Measurements from ENCODE around the gene MRPL43. TPM values are rescaled to one million over a fixed set of nuclear protein-coding genes. Genes with fewer than 3 reads are reported as not detected.

Gene MRPL43
- total and polyA plus RNA-seq, 10 of the 15 experiments (the other 5 are each of a cell fraction or from before 2014, with no cell fraction given), result 16.6 to 108 (median 65.1) TPM

GRCh38 chr10:101006593-101007098 is 19.3 kb upstream of the MRPL43 start:
- Histone ChIP-seq H2AFZ (ENCODE audit: control insufficient read depth, low read depth, low read length) (no peak overlapping the region), H3K9me3 (replicated peaks; ENCODE audit: control insufficient read depth, insufficient read depth, low read length) (no peaks in the 10 kb centered on the region), H3K4me2 (ENCODE audit: control insufficient read depth, insufficient read depth) (no peak overlapping the region), H3K4me3 (no peak overlapping the region), H4K20me1 (ENCODE audit: control insufficient read depth, insufficient read depth) (no peaks in the 10 kb centered on the region), H3K4me1 (ENCODE audit: control insufficient read depth, insufficient read depth, low read length) (peaks cover 4% of the 10 kb centered on the region; the same call in 1 of the 2 replicates), H3K36me3 (ENCODE audit: control insufficient read depth in 2 of 2, insufficient read depth in 2 of 2, low read length in 1 of 2) (peaks cover 0 to 2% of the 10 kb centered on the region in 2 experiments; a peak in 2 of 4 replicates), H3K79me2 (ENCODE audit: control insufficient read depth, insufficient read depth, low read length) (no peaks in the 10 kb centered on the region), H3K27me3 (replicated peaks in 1 of 2; ENCODE audit: control insufficient read depth in 2 of 2, insufficient read depth in 2 of 2, low read length in 1 of 2) (no peaks in the 10 kb centered on the region), H3K27ac (ENCODE audit: control insufficient read depth, insufficient read depth) (no peak overlapping the region), H3K9ac (ENCODE audit: control insufficient read depth, insufficient read depth, low read length) (no peak overlapping the region)
- no peak for ATAC-seq
- FAIRE-seq, result no peak
- TF ChIP-seq CHD2 (IDR thresholded peaks at IDR 0.05; ENCODE audit: borderline replicate concordance, low read depth, low read length), result no peak
- no peak for TF ChIP-seq NBN (IDR thresholded peaks at IDR 0.05)
- SMC1A ChIA-PET (ENCODE audit: uncharacterized antibody, unreplicated experiment), result no interaction called here
- WGBS (ENCODE audit: insufficient coverage, insufficient replicate concordance, low lambda C conversion rate, missing lambda C conversion rate), result 93% methylated on average over 30 of the region's 33 CpGs
- intact Hi-C loops (cut with micrococcal nuclease; ENCODE audit: unreplicated experiment) (no loop called here), in situ Hi-C loops (cut with MboI) (no loop called here)
- CTCF ChIA-PET, result interaction anchor here (1.0 to 3.0 kb wide), 3 partner anchors 9 to 12 kb away, joined by 8 to 13 read pairs (median 9); no protein-coding TSS in a partner anchor
- BruUV-seq (replicated peaks), result no TSS peak
- RAD21 ChIA-PET (ENCODE audit: unreplicated experiment), result no interaction called here
- POLR2A ChIA-PET, result no interaction called here
- no peak for DNase-seq (ENCODE audit: low read depth, low spot score)

GRCh38 chr10:101005869-101006567 is 18.7 kb upstream of the MRPL43 start:
- ChIA-PET POLR2A (no interaction called here), CTCF (interaction anchor here (0.6 to 3.0 kb wide), 4 partner anchors 8 to 943 kb away, joined by 4 to 13 read pairs (median 8); no protein-coding TSS in a partner anchor), SMC1A (ENCODE audit: uncharacterized antibody, unreplicated experiment) (no interaction called here), RAD21 (ENCODE audit: unreplicated experiment) (no interaction called here)
- FAIRE-seq, result no peak
- DNase-seq (ENCODE audit: low read depth, low spot score), result no peak
- intact Hi-C loops (cut with micrococcal nuclease; ENCODE audit: unreplicated experiment), result no loop called here
- TF ChIP-seq RAD21 (IDR thresholded peaks at IDR 0.05; ENCODE audit: insufficient read depth, low read depth, low read length) (no peak), TAF1 (IDR thresholded peaks at IDR 0.05; ENCODE audit: borderline replicate concordance, low read depth, low read length) (no peak), IRF4 (IDR thresholded peaks at IDR 0.05; ENCODE audit: low read depth, low read length) (no peak), YY1 (IDR thresholded peaks at IDR 0.05; ENCODE audit: low read depth, low read length) (no peak), CHD1 (IDR thresholded peaks at IDR 0.05; ENCODE audit: low read depth, low read length) (no peak), MYC (IDR thresholded peaks at IDR 0.05; ENCODE audit: insufficient read depth, insufficient read length, insufficient replicate concordance, low read length, severe bottlenecking) (no peak)
- no peak for ATAC-seq
- H3K36me3 ChIP-seq (ENCODE audit: control insufficient read depth in 2 of 2, insufficient read depth in 2 of 2, low read length in 1 of 2), result peaks cover 0 to 2% of the 10 kb centered on the region in 2 experiments; a peak in 2 of 4 replicates
- H3K79me2 ChIP-seq (ENCODE audit: control insufficient read depth, insufficient read depth, low read length), result no peaks in the 10 kb centered on the region
- H2AFZ ChIP-seq (ENCODE audit: control insufficient read depth, low read depth, low read length), result no peak overlapping the region
- H3K9me3 ChIP-seq (replicated peaks; ENCODE audit: control insufficient read depth, insufficient read depth, low read length), result no peaks in the 10 kb centered on the region
- WGBS (ENCODE audit: insufficient coverage, insufficient replicate concordance, low lambda C conversion rate, missing lambda C conversion rate), result 62% methylated on average over 4 of the region's 4 CpGs
- H3K27ac ChIP-seq (ENCODE audit: control insufficient read depth, insufficient read depth), result no peak overlapping the region
- no TSS peak for BruUV-seq (replicated peaks)
- no peak overlapping the region for H3K4me3 ChIP-seq
- no peaks in the 10 kb centered on the region for H4K20me1 ChIP-seq (ENCODE audit: control insufficient read depth, insufficient read depth)
- in situ Hi-C loops (cut with MboI), result no loop called here
- H3K9ac ChIP-seq (ENCODE audit: control insufficient read depth, insufficient read depth, low read length), result no peak overlapping the region
- no peaks in the 10 kb centered on the region for H3K27me3 ChIP-seq (replicated peaks in 1 of 2; ENCODE audit: control insufficient read depth in 2 of 2, insufficient read depth in 2 of 2, low read length in 1 of 2)
- no peak overlapping the region for H3K4me2 ChIP-seq (ENCODE audit: control insufficient read depth, insufficient read depth)
- H3K4me1 ChIP-seq (ENCODE audit: control insufficient read depth, insufficient read depth, low read length), result peaks cover 4% of the 10 kb centered on the region; the same call in 1 of the 2 replicates

Measured in GM12878 (cell line).